Endothelial cell of umbilical vein (primary cell): Measurements from ENCODE around the gene CARD14. TPM values are rescaled to one million over a fixed set of nuclear protein-coding genes. Genes with fewer than 3 reads are reported as not detected.

Experiments used
- BruUV-seq: library from RNA; stranded (reverse); fragments of 400-500 nt; replicated peaks from 2 replicates; lab custom pipeline; 2021; lab: Mats Ljungman, UMichigan
- CTCF ChIA-PET: fragments of 300-600, 350-600 bp; sonication (Branson Sonifier 250); formaldehyde crosslinking; loops from one replicate; lab custom pipeline; 2021; ENCODE audit warnings: antibody characterized with exemption, inconsistent platforms; lab: Charles Lee
- POLR2A ChIA-PET: fragments of 300-600, 350-600 bp; sonication (Branson Sonifier 250); formaldehyde crosslinking; loops from one replicate; lab custom pipeline; 2021; ENCODE audit warnings: antibody characterized with exemption, inconsistent platforms; lab: Charles Lee
- DNase-seq: peaks from one replicate; pipeline ENCODE4 v3.0.0-alpha.2; 2011; ENCODE audit warnings: low read depth, low spot score
- FAIRE-seq: peaks from 2 replicates; lab custom pipeline; 2011; peaks lifted over from hg19 to GRCh38; lab: Jason Lieb, UNC
- H2AFZ ChIP-seq: 2 replicates; pipeline ENCODE4 v1.6.0; 2012; ENCODE audit warnings: low read depth, low read length, control low read depth, inconsistent platforms
- H3K27ac ChIP-seq: 2 replicates; pipeline ENCODE4 v1.5.1; 2011; ENCODE audit warnings: low read depth, mild to moderate bottlenecking, control low read depth, low read length, moderate library complexity; ENCODE audit not compliant: insufficient read depth
- H3K27me3 ChIP-seq, 2 experiments: 2 replicates each; pipeline versions ENCODE4 v1.6.0 to v1.6.1; 2011; ENCODE audit warnings: low read length in 2 of 2, mixed read lengths in 1 of 2; ENCODE audit not compliant: control insufficient read depth in 2 of 2, insufficient read depth in 2 of 2
- H3K36me3 ChIP-seq, 2 experiments: 2 replicates in 1 of 2; 3 replicates in 1 of 2; pipeline ENCODE4 v1.5.1; 2011; ENCODE audit warnings: low read length in 2 of 2, mild to moderate bottlenecking in 1 of 2, moderate library complexity in 1 of 2; ENCODE audit not compliant: control insufficient read depth in 2 of 2, insufficient read depth in 2 of 2; ENCODE audit errors: extremely low read depth in 1 of 2
- H3K4me1 ChIP-seq: 3 replicates; pipeline ENCODE4 v1.5.1; 2011; ENCODE audit warnings: mild to moderate bottlenecking, low read length; ENCODE audit not compliant: control insufficient read depth, insufficient read depth; ENCODE audit errors: extremely low read depth
- H3K4me2 ChIP-seq: 2 replicates; pipeline ENCODE4 v1.6.1; 2011; ENCODE audit warnings: low read length, control low read depth, mixed read lengths; ENCODE audit not compliant: insufficient read depth
- H3K4me3 ChIP-seq, 3 experiments: fragments of 200-600 bp in 1 of 3; sonication (generic), shearing (Covaris generic) in 1 of 3; replicated peaks in 1 of 3; 2 replicates each; pipeline ENCODE4 v1.5.1; 2011 to 2016; ENCODE audit warnings: control low read depth in 3 of 3, low read length in 3 of 3, mild to moderate bottlenecking in 2 of 3, inconsistent platforms in 1 of 3, low read depth in 1 of 3, moderate library complexity in 1 of 3; ENCODE audit not compliant: insufficient read depth in 1 of 3
- H3K79me2 ChIP-seq: 2 replicates; pipeline ENCODE4 v1.6.0; 2012; ENCODE audit warnings: low read length, inconsistent platforms; ENCODE audit not compliant: control insufficient read depth, insufficient read depth
- H3K9ac ChIP-seq: replicated peaks from 2 replicates; pipeline ENCODE3; 2011; ENCODE audit warnings: low read length, control low read depth; ENCODE audit not compliant: insufficient read depth; ENCODE audit errors: extremely low read depth
- H3K9me1 ChIP-seq: replicated peaks from 3 replicates; pipeline ENCODE4 v1.6.0; 2011; ENCODE audit warnings: mild to moderate bottlenecking, low read length; ENCODE audit not compliant: control insufficient read depth, insufficient read depth; ENCODE audit errors: extremely low read depth
- H3K9me3 ChIP-seq: replicated peaks from 2 replicates; pipeline ENCODE4 v1.5.1; 2012; ENCODE audit warnings: low read length, inconsistent platforms; ENCODE audit not compliant: control insufficient read depth, insufficient read depth
- H4K20me1 ChIP-seq: replicated peaks from 2 replicates; pipeline ENCODE3; 2011; ENCODE audit warnings: mild to moderate bottlenecking, low read length; ENCODE audit not compliant: control insufficient read depth, insufficient read depth; ENCODE audit errors: extremely low read depth
- EZH2 ChIP-seq: IDR thresholded peaks from 2 replicates; pipeline ENCODE4 v1.6.1; 2012; ENCODE audit warnings: borderline replicate concordance, low read depth, mild to moderate bottlenecking, moderate library complexity, low read length, inconsistent platforms; ENCODE audit not compliant: severe bottlenecking
- FOS ChIP-seq: IDR thresholded peaks from 2 replicates; pipeline ENCODE4 v1.6.1; 2011; ENCODE audit warnings: mild to moderate bottlenecking, low read length, moderate library complexity, borderline replicate concordance; ENCODE audit not compliant: insufficient read depth
- GATA2 ChIP-seq: IDR thresholded peaks from 2 replicates; pipeline ENCODE4 v1.7.0; 2011; ENCODE audit warnings: low read depth, mild to moderate bottlenecking, moderate library complexity, mixed read lengths, low read length; ENCODE audit not compliant: insufficient read length, insufficient read depth
- JUN ChIP-seq: IDR thresholded peaks from 2 replicates; pipeline ENCODE4 v1.6.1; 2011; ENCODE audit warnings: borderline replicate concordance, low read depth; ENCODE audit not compliant: insufficient read length, insufficient read depth
- MAX ChIP-seq: IDR thresholded peaks from 2 replicates; pipeline ENCODE4 v1.6.1; 2011; ENCODE audit not compliant: insufficient read depth, insufficient read length
- MYC ChIP-seq: IDR thresholded peaks from one replicate; pipeline ENCODE4 v1.6.1; 2011; ENCODE audit warnings: mild to moderate bottlenecking, low read depth, low read length
- POLR2A ChIP-seq: IDR thresholded peaks from 2 replicates; pipeline ENCODE4 v1.6.1; 2012; ENCODE audit warnings: low read depth, mild to moderate bottlenecking, control low read depth, low read length
- POLR2AphosphoS5 ChIP-seq: IDR thresholded peaks from 2 replicates; pipeline ENCODE4 v1.6.1; 2012; ENCODE audit warnings: low read depth, mild to moderate bottlenecking, control low read depth, low read length, moderate library complexity; ENCODE audit not compliant: insufficient read depth
- dilution Hi-C: fragments of 300-500 bp; cut with MboI; formaldehyde crosslinking; loops from one replicate; pipeline ENCODE4 v1.15.0; 2019; ENCODE audit warnings: low sequenced_read_pairs; ENCODE audit not compliant: extremely low pct_ligation_motif_present
- intact Hi-C: fragments of 100-400 bp; cut with micrococcal nuclease; formaldehyde crosslinking; loops from one replicate; pipeline ENCODE4 v1.10.0; 2022
- polyA plus RNA-seq, 4 experiments: library from polyadenylated mRNA; depleted of rRNA in 3 of 4; stranded (reverse) in 3 of 4; unstranded in 1 of 4; fragments of >200 nt; gene quantifications; 2 replicates each; pipeline versions ENCODE4 v1.2.1 to v1.2.3, GENCODE V29; 2011 to 2012; ENCODE audit warnings: missing spikeins in 1 of 4
- total RNA-seq: library from RNA; stranded (reverse); gene quantifications from 2 replicates; pipeline ENCODE4 v1.2.3, GENCODE V29; 2021
- TF ChIP-seq, protein P1 (sequence below), 2 donors: IDR thresholded peaks; 1 replicate in 1 of 2; 2 replicates in 1 of 2; pipeline ENCODE4 v1.5.1; 2011; ENCODE audit warnings: low read length in 2 of 2, mild to moderate bottlenecking in 2 of 2, moderate library complexity in 2 of 2, control low read depth in 1 of 2, inconsistent platforms in 1 of 2, low read depth in 1 of 2; ENCODE audit not compliant: insufficient read depth in 1 of 2; ENCODE audit errors: extremely low read depth in 1 of 2

CARD14 gene
- total and polyA plus RNA-seq, 2 donors (not counting 3 experiments of a cell fraction or from before 2014, with no cell fraction given), result not detected

- no peak overlapping the region for H2AFZ ChIP-seq
- peaks cover 0 to 5% of the 10 kb centered on the region in 2 experiments for H3K27me3 ChIP-seq
- H3K27ac ChIP-seq, result no peak overlapping the region
- TF ChIP-seq EZH2 (no peak), POLR2A (no peak), GATA2 (no peak), POLR2AphosphoS5 (no peak), JUN (no peak), MAX (no peak), FOS (no peak), MYC (no peak)
- TF ChIP-seq, protein P1, sequence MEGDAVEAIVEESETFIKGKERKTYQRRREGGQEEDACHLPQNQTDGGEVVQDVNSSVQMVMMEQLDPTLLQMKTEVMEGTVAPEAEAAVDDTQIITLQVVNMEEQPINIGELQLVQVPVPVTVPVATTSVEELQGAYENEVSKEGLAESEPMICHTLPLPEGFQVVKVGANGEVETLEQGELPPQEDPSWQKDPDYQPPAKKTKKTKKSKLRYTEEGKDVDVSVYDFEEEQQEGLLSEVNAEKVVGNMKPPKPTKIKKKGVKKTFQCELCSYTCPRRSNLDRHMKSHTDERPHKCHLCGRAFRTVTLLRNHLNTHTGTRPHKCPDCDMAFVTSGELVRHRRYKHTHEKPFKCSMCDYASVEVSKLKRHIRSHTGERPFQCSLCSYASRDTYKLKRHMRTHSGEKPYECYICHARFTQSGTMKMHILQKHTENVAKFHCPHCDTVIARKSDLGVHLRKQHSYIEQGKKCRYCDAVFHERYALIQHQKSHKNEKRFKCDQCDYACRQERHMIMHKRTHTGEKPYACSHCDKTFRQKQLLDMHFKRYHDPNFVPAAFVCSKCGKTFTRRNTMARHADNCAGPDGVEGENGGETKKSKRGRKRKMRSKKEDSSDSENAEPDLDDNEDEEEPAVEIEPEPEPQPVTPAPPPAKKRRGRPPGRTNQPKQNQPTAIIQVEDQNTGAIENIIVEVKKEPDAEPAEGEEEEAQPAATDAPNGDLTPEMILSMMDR (IDR thresholded peaks at IDR 0.05; ENCODE audit: extremely low read depth in 1 of 2, insufficient read depth in 1 of 2, low read depth in 1 of 2, low read length in 2 of 2), result no peak
- no TSS peak for BruUV-seq
- CTCF ChIA-PET, result interaction anchor here (0.6 to 3.2 kb wide), 23 partner anchors 9 to 776 kb away, joined by 3 to 46 read pairs (median 6); partner anchors contain the start of gene ENDOV
- no peaks in the 10 kb centered on the region for H3K9me3 ChIP-seq
- no peak overlapping the region for H3K4me2 ChIP-seq
- no peak overlapping the region for H3K9ac ChIP-seq
- no peaks in the 10 kb centered on the region for H3K9me1 ChIP-seq
- intact Hi-C loops (loop anchor here (1.0 to 5.0 kb wide), 2 partner anchors 66 to 165 kb away; partner anchors contain the start of gene RNF213), dilution Hi-C loops (no loop called here)
- FAIRE-seq, result no peak
- H4K20me1 ChIP-seq, result no peaks in the 10 kb centered on the region
- H3K4me1 ChIP-seq, result no peaks in the 10 kb centered on the region
- H3K79me2 ChIP-seq, result no peaks in the 10 kb centered on the region
- no peaks in the 10 kb centered on the region for H3K36me3 ChIP-seq
- no peak overlapping the region for H3K4me3 ChIP-seq
- POLR2A ChIA-PET, result no interaction called here
- DNase-seq, result no peak
Observed at GRCh38 chr17:80196652-80197051, 26.8 kb downstream of the CARD14 start.
